ENCODE results near the gene INSIG1. TPM values are rescaled to one million over a fixed set of nuclear protein-coding genes. Genes with fewer than 3 reads are reported as not detected.

The INSIG1 gene
- total RNA-seq, 2 donors from 2014 or later, result 37.3 to 42.3 TPM

- DNase-seq (no peak), ATAC-seq (no peak)
- intact Hi-C loops (cut with DNase I), result no loop called here
These were observed 55.7 kb downstream of the INSIG1 start for GRCh38 chr7:155353256-155353897.

- ATAC-seq (no peak), DNase-seq (no peak)
- intact Hi-C loops (cut with DNase I), result no loop called here
These were observed 56.8 kb downstream of the INSIG1 start for GRCh38 chr7:155354371-155355048.

DNA sequence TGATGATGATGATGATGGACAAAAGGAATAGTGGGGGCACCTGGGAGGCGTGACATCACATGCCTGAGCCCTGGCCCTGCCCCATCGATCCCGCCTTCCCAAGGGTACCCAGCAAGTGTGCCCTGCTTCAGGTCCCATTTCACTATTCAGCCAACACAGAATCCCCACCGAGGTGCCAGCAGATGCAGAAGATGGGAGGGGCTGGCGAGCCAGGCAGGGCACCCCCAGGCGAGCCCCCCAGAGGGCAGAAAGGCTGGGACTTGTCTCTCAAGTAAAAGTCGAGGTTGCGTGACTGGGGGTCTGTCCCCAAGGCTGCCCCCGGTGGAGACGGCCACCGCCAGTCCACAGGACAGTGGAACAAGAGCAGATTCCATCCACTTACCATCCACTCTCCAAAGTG is 57.5 kb downstream of the INSIG1 start:
- ATAC-seq, result no peak
- intact Hi-C loops (cut with DNase I), result no loop called here
- no peak for DNase-seq

GRCh38 chr7:155355745-155356144 is 58.1 kb downstream of the INSIG1 start:
- DNase-seq, result no peak
- intact Hi-C loops (cut with DNase I), result no loop called here

DNA sequence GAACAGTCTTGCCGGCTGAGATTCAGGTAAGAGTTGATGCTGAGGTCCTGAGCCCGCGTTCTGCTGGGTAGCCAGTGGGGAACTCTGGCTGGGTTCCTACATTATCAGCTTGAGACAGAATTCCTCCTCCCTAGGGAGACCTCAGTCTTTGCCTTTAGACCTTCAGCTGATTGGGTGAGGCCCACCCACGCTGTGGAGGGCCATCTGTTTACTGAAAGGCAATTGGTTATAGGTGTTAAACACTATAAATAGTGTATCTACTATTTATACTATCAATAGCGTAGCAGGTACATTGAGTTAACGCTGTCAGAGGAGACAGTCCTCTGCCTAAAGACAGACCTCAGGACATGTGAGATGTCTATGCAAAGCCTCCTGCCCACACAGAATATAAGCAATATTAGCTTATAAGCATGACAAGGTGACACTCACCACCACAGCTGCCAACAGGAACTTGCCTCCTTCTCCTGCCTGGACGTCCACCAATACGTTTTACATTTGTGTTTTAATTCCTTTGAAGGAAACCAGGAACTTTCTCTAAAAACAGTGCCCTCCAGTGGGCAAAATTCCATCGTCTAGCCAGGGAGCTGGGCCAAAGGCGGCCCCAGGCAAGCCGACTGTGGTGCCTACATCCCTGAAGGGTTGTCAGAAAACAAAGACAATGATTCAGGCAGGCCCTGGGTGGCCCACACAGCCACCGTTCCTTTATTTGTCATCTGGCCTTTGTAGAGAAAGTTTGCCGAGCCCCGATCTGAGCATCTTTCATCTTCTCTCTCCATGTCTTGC is 58.8 kb downstream of the INSIG1 start:
- intact Hi-C loops (cut with DNase I), result no loop called here
- DNase-seq (peak; percentile 9), ATAC-seq (no peak)

More at GRCh38 chr7:155355745-155356144, 58.1 kb downstream of the INSIG1 start:
- no peak for ATAC-seq

DNA sequence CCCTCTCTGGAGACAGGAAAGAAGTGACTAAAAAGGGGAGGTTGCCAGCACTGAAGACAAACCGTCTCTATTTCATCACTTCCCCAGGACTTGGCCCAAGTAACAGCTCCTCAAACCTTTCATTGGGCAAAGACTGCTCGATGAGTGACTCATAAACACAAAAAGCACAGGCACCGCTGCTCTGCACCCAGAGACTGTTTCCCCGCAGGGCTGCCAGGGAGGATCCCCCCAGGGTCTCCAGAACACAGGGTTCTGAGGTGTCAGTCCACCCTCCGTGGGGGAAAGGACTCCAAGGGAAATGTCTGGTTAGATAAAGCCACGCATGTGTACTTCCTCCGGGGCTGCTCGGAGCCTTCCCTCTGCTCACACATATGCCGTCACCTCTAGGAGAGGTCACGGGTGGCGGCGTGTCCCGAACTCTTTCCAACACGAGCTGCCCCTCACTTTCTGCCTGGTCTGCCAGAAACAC is 59.9 kb downstream of the INSIG1 start:
- intact Hi-C loops (cut with DNase I), result no loop called here
- ATAC-seq, result no peak
- peak; percentile 13 for DNase-seq

DNA sequence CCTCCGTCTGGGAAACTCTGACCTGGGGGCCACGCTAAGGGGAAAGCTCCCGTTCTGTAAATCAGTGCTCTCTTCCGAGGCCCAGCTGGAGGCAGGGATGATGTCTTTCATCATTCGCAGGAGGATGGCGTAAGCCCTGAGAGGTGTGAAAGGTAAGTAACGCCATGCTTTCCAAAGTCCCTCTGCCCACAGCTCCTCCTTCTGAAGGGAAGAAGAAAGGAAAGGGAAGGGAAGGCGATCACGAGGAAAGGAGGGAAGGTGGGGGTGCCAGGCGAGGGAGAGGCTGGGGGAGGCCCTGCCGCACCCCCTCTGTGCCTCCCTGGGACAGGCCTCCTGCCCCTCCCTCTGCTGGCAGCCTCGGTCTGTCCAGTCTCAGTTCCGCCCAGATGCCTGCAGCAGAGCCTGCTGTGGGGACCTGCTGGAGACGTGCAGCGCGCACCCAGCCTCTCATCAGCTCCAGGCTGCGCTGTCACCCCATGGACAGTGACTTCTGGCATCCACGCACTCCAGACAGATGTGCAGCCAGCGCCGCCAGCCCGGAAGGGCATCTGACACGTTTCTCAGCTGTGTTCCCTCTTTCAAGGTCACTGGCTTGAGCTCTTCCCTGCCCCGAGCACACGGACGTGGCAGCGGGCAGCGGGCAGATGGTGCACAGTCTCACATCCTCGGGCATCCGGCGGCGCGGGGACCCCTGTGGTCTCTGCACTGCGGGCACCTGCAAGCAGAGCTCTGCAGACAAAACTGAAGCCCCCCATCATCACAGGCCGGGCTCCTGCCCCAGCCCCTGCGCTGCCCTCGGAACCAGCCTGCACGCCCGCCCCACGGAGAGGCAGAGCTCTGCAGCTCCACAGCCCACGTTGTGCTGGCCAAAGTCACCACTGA is 60.6 kb downstream of the INSIG1 start:
- no peak for ATAC-seq
- no peak for DNase-seq
- intact Hi-C loops (cut with DNase I), result no loop called here

DNA sequence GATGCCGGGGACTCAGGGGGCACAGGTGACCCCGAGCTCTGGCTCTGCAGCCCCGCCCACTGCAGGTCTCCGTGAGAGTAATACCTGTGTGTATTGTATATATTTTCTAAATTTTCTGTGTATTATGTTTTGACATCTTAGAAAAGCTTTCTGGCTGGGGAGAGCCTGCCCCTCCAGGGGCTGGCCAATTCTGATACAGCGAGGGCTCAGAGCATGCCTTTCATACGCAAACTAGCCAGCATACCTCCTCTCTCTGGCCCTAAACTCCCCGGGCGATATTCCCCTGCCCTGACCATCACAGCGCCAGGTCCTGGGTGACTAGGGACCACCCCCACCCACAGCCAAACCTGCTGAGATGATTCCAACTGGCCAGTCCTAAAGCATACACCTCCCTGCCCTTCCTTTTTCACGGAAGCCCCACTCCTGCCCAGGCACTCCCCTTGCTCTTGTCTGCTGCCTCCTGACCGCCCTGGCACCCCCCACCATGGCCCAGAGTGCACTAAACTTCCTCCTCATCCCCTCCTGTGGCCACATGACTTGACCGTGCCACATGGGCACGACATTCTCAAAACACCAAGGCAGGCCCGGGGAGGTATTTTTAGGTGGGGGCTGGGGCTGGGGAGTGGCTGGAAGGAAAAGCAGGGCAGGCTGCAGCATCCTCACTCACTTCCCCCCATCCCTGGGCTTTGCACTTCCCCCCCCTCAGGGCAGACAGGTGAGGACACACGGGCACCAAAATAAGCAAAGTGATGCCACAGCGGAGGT is 61.5 kb downstream of the INSIG1 start:
- intact Hi-C loops (cut with DNase I), result no loop called here
- ATAC-seq, result no peak
- DNase-seq, result no peak

Other genes with a start within 250 kb of the INSIG1 start
- not detected for gene HTR5A, start 227.6 kb upstream of the INSIG1 start, total RNA-seq
- under 1 TPM; 0.08 to 0.15 TPM for gene EN2, start 160.3 kb downstream of the INSIG1 start, total RNA-seq
- gene CNPY1, start 248.7 kb downstream of the INSIG1 start, total RNA-seq, result not detected